Activated naive CD4-positive, alpha-beta T cell treated with anti-CD3 and anti-CD28 coated beads for 36 hours (primary cell): ENCODE data around the gene TGFB2. TPM values are rescaled to one million over a fixed set of nuclear protein-coding genes. Genes with fewer than 3 reads are reported as not detected.

Experiments
- CTCF ChIA-PET: fragments of 350-600 bp; sonication (Branson Sonifier 250); formaldehyde crosslinking; loops from one replicate; lab custom pipeline; 2021; ENCODE audit warnings: antibody characterized with exemption; lab: Charles Lee
- DNase-seq: peaks from one replicate; pipeline ENCODE4 v3.0.0-alpha.2; 2020
- H3K27ac Mint-ChIP-seq: one replicate; pipeline ENCODE4 v1.8.0; 2021; ENCODE audit warnings: mild to moderate bottlenecking, mixed read lengths
- H3K27me3 Mint-ChIP-seq: one replicate; pipeline ENCODE4 v1.8.0; 2021; ENCODE audit warnings: low read depth, mixed read lengths
- H3K36me3 Mint-ChIP-seq: one replicate; pipeline ENCODE4 v1.8.0; 2021; ENCODE audit warnings: low read depth, mixed read lengths
- H3K4me1 Mint-ChIP-seq: one replicate; pipeline ENCODE4 v1.8.0; 2021; ENCODE audit warnings: low read depth, mixed read lengths
- H3K4me3 Mint-ChIP-seq: one replicate; pipeline ENCODE4 v1.8.0; 2021; ENCODE audit warnings: mild to moderate bottlenecking, moderate library complexity, mixed read lengths
- H3K9me3 Mint-ChIP-seq: one replicate; pipeline ENCODE4 v1.8.0; 2021; ENCODE audit warnings: mixed read lengths
- intact Hi-C: fragments of 100-400 bp; cut with micrococcal nuclease; formaldehyde crosslinking; loops from one replicate; pipeline ENCODE4 v1.15.1; 2023
- total RNA-seq, 2 experiments: library from RNA; stranded (reverse); gene quantifications; one replicate each; pipeline ENCODE4 v1.2.3, GENCODE V29; 2021

TGFB2 gene
- total RNA-seq, 2 experiments from 2014 or later, result 0.14 TPM; not detected in 1

- intact Hi-C loops, result no loop called here
- no peak overlapping the region for H3K27ac Mint-ChIP-seq
Measured at GRCh38 chr1:218400624-218401023, 55.5 kb downstream of the TGFB2 start.

GRCh38 chr1:218401441-218401997 lies 56.4 kb downstream of the TGFB2 start:
- no peak for DNase-seq
- Mint-ChIP-seq H3K4me1 (no peaks in the 10 kb centered on the region), H3K27me3 (peaks cover 11% of the 10 kb centered on the region), H3K4me3 (no peak overlapping the region), H3K9me3 (no peaks in the 10 kb centered on the region), H3K27ac (no peak overlapping the region), H3K36me3 (no peaks in the 10 kb centered on the region)
- intact Hi-C loops, result no loop called here
- CTCF ChIA-PET, result no interaction called here

More at GRCh38 chr1:218400624-218401023, 55.5 kb downstream of the TGFB2 start:
- H3K4me1 Mint-ChIP-seq, result no peaks in the 10 kb centered on the region
- no peaks in the 10 kb centered on the region for H3K36me3 Mint-ChIP-seq
- no peaks in the 10 kb centered on the region for H3K9me3 Mint-ChIP-seq
- H3K27me3 Mint-ChIP-seq, result peaks cover 16% of the 10 kb centered on the region
- H3K4me3 Mint-ChIP-seq, result no peak overlapping the region
- no peak for DNase-seq
- CTCF ChIA-PET, result no interaction called here

DNA sequence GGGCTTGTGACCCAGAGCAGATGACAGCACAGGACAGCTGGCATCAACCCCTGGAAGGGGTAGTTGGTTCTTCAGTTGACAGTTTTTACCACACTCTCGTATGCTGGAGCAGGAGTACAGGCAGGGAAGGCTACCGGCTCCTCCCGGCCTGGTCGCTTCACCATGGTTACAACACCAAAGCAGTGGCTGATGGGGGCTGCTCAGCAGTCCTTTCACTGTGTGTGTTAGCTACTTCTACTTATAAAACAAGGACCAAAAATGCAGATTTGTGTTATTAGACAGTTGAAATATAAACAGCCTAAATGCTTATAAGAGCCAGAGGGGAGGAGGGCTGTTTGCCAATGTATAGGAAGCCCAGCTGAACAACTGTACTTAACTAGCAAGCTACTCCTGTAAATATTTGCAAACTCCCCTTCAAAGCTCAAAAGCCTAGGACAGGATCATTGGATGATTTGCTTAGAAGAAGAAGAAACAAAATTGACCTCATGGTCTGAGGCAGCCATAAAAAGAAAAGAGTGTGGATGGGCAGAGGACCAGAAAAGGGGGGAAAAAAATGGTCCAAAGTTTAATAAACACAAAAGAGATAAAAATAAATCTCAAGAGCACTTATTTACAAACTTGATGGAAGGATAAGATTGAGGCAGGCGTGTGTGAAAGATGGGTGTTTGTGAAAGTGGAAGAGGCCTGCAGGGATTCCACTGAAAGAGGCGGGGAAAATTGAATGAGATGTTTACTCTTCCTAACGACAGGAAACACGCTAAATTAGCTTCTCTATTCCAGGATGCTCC lies 57.1 kb downstream of the TGFB2 start:
- Mint-ChIP-seq H3K27me3 (peaks cover 11% of the 10 kb centered on the region), H3K4me1 (no peaks in the 10 kb centered on the region), H3K4me3 (no peak overlapping the region), H3K36me3 (no peaks in the 10 kb centered on the region), H3K27ac (no peak overlapping the region), H3K9me3 (no peaks in the 10 kb centered on the region)
- DNase-seq, result no peak
- intact Hi-C loops, result no loop called here
- CTCF ChIA-PET, result no interaction called here

DNA sequence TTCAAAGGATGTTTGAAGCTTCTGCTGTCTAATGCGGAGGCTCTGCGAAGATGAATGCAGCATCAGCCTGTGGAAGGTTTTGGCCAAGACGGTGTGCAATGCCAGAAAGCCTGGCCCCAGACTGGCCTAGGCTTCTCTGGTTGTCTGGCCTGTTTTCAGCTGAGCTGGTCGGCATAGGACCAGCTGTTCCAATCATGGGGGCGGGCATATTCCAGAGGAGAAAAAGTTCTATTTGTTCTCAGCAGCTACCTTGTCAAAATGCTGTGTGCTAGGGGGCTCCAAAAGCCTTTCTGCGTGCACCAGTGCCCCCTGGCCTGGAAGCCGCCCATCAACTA lies 57.6 kb downstream of the TGFB2 start:
- CTCF ChIA-PET, result no interaction called here

DNA sequence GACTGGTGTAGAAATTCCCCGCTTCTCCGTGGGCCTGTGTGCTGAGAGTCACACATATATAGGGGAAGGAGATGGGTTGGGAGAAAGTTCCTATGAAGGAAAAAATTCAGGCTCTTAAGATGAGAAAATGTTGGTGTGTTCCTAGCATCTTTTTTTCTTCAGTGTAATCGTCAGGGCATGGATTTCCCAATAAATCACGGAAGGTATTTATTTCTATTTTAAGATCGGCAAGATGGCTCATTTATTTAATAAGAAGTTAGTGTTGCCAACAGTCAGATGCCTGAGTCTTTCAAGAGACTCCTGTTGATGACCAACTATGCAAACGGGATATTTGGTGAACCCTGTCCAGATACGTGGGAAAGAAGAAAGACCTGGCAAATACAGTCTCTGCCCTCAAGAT lies 58.2 kb downstream of the TGFB2 start:
- no peaks in the 10 kb centered on the region for H3K9me3 Mint-ChIP-seq
- peaks cover 6% of the 10 kb centered on the region for H3K27me3 Mint-ChIP-seq
- no peak for DNase-seq
- no peaks in the 10 kb centered on the region for H3K36me3 Mint-ChIP-seq
- no peaks in the 10 kb centered on the region for H3K4me1 Mint-ChIP-seq
- intact Hi-C loops, result no loop called here
- H3K27ac Mint-ChIP-seq, result no peak overlapping the region
- CTCF ChIA-PET, result no interaction called here
- H3K4me3 Mint-ChIP-seq, result no peak overlapping the region

More for the DNA sequence above, 57.6 kb downstream of the TGFB2 start:
- no peak overlapping the region for H3K4me3 Mint-ChIP-seq
- intact Hi-C loops, result no loop called here
- H3K4me1 Mint-ChIP-seq, result no peaks in the 10 kb centered on the region
- DNase-seq, result no peak
- H3K36me3 Mint-ChIP-seq, result no peaks in the 10 kb centered on the region
- no peaks in the 10 kb centered on the region for H3K9me3 Mint-ChIP-seq
- no peak overlapping the region for H3K27ac Mint-ChIP-seq
- peaks cover 9% of the 10 kb centered on the region for H3K27me3 Mint-ChIP-seq

GRCh38 chr1:218407630-218408029 lies 62.5 kb downstream of the TGFB2 start:
- no peaks in the 10 kb centered on the region for H3K4me1 Mint-ChIP-seq

DNA sequence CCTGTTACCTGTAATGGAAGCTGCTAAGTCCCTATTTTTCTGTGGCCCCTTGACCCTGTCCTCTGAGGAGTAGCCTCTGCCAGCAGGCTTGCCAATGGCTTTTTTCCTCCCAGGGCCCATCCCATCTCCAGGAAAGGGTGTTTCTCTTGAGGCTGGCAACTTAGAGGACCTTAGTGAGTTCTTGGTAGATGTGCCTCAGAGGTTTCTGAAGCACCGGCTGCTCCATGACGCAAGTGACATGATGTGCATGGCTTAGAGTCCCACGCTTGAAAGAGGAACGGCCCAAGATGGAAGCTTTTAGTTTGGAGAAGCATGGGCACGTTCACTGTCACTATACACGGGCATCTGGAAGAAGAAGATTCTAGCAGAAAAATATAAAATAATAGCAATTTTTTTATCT lies 63.0 kb downstream of the TGFB2 start:
- Mint-ChIP-seq H3K4me1 (no peaks in the 10 kb centered on the region), H3K27me3 (peaks cover 5% of the 10 kb centered on the region), H3K4me3 (no peak overlapping the region), H3K36me3 (no peaks in the 10 kb centered on the region), H3K27ac (no peak overlapping the region), H3K9me3 (no peaks in the 10 kb centered on the region)
- intact Hi-C loops, result no loop called here
- CTCF ChIA-PET, result interaction anchor here (0.7 kb wide), 1 partner anchor 1405 kb away, joined by 3 read pairs; no protein-coding TSS in a partner anchor
- DNase-seq, result no peak

More at GRCh38 chr1:218407630-218408029, 62.5 kb downstream of the TGFB2 start:
- intact Hi-C loops, result no loop called here
- Mint-ChIP-seq H3K9me3 (no peaks in the 10 kb centered on the region), H3K27ac (no peak overlapping the region), H3K36me3 (no peaks in the 10 kb centered on the region), H3K4me3 (no peak overlapping the region), H3K27me3 (peaks cover 5% of the 10 kb centered on the region)
- CTCF ChIA-PET, result no interaction called here
- DNase-seq, result no peak

- no peaks in the 10 kb centered on the region for H3K36me3 Mint-ChIP-seq
- no peak overlapping the region for H3K4me3 Mint-ChIP-seq
- peaks cover 5% of the 10 kb centered on the region for H3K27me3 Mint-ChIP-seq
- no peak overlapping the region for H3K27ac Mint-ChIP-seq
- no peak for DNase-seq
- CTCF ChIA-PET, result no interaction called here
- no peaks in the 10 kb centered on the region for H3K4me1 Mint-ChIP-seq
- intact Hi-C loops, result no loop called here
- H3K9me3 Mint-ChIP-seq, result no peaks in the 10 kb centered on the region
Measured at GRCh38 chr1:218408942-218409341, 63.8 kb downstream of the TGFB2 start.

- H3K4me1 Mint-ChIP-seq, result no peaks in the 10 kb centered on the region
- H3K36me3 Mint-ChIP-seq, result no peaks in the 10 kb centered on the region
- CTCF ChIA-PET, result no interaction called here
- no peaks in the 10 kb centered on the region for H3K9me3 Mint-ChIP-seq
- H3K27me3 Mint-ChIP-seq, result peaks cover 7% of the 10 kb centered on the region
- H3K4me3 Mint-ChIP-seq, result no peak overlapping the region
- intact Hi-C loops, result no loop called here
- no peak overlapping the region for H3K27ac Mint-ChIP-seq
- DNase-seq, result no peak
Measured at GRCh38 chr1:218409946-218410510, 64.9 kb downstream of the TGFB2 start.

DNA sequence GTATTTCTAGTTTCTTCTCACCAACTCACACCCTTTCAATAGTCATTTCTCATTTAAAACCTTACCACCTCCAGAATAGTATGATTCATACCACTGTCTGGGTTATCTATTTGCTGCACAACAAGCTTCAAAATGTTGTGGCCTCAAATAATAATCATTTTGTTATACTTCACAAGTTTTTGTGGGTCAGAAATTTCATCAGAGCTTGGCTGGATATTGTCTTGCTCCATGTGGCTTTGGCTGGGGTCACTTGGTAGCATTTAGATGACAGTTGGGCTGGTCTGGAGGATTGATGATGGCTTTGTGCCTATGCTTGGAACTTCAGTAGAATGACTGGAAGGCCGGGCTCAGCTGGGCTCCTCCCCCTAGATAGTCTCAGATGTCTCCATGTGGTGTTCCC lies 66.0 kb downstream of the TGFB2 start:
- Mint-ChIP-seq H3K27ac (no peak overlapping the region), H3K27me3 (peaks cover 7% of the 10 kb centered on the region), H3K36me3 (no peaks in the 10 kb centered on the region), H3K4me3 (no peak overlapping the region), H3K4me1 (no peaks in the 10 kb centered on the region), H3K9me3 (no peaks in the 10 kb centered on the region)
- intact Hi-C loops, result no loop called here
- no peak for DNase-seq
- CTCF ChIA-PET, result no interaction called here

- Mint-ChIP-seq H3K4me3 (no peak overlapping the region), H3K27me3 (peaks cover 11% of the 10 kb centered on the region), H3K9me3 (peaks cover 5% of the 10 kb centered on the region), H3K27ac (no peak overlapping the region), H3K4me1 (no peaks in the 10 kb centered on the region), H3K36me3 (no peaks in the 10 kb centered on the region)
- intact Hi-C loops, result no loop called here
- CTCF ChIA-PET, result no interaction called here
- no peak for DNase-seq
Measured at GRCh38 chr1:218412171-218412570, 67.0 kb downstream of the TGFB2 start.

GRCh38 chr1:218413179-218413578 lies 68.0 kb downstream of the TGFB2 start:
- CTCF ChIA-PET, result no interaction called here
- DNase-seq, result no peak
- intact Hi-C loops, result no loop called here
- Mint-ChIP-seq H3K4me3 (no peak overlapping the region), H3K36me3 (no peaks in the 10 kb centered on the region), H3K27me3 (peaks cover 11% of the 10 kb centered on the region), H3K27ac (no peak overlapping the region), H3K9me3 (peaks cover 11% of the 10 kb centered on the region), H3K4me1 (no peaks in the 10 kb centered on the region)
